GM21390 (cell line): Measurements from ENCODE around the gene C22orf31.

Experiments
- ATAC-seq: cut with Tn5 transposase; IDR thresholded peaks from one replicate; pipeline ENCODE4 v1.9.1; 2021; ENCODE audit not compliant: unreplicated experiment

Gene C22orf31

DNA sequence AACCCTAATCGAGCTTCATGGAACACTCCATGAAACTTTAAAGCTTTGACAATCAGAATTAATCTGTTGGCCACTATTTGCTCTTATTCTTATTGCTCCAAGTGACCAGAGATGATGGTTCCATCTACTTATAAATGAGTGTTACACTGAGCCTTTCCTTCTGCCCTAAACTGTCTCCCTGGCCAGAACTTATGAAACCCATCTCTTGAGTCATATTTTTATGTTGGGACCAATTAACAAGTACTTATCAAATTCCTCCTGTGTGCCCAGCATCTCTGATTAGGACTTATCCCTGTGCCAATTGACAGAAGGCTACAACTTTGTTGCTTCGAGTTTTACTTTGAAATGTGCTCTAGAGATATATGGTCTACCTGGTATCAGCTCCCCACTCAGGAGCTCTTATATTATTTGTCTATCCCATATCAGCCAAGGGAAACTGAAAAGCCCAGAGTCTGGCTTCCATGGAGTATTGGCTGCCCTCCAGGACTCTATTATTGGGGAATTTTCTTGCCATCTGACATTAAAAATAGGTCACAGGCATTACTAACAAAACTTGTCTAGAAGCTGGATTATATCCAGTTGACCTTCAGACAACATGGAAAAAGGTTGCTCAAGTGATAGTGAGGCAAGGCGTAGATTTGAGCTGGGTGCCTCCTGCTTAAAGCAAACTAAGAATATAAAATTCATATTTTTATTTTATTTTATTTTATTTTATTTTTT, 20.0 kb upstream of the C22orf31 start:
- ATAC-seq = no peak

DNA sequence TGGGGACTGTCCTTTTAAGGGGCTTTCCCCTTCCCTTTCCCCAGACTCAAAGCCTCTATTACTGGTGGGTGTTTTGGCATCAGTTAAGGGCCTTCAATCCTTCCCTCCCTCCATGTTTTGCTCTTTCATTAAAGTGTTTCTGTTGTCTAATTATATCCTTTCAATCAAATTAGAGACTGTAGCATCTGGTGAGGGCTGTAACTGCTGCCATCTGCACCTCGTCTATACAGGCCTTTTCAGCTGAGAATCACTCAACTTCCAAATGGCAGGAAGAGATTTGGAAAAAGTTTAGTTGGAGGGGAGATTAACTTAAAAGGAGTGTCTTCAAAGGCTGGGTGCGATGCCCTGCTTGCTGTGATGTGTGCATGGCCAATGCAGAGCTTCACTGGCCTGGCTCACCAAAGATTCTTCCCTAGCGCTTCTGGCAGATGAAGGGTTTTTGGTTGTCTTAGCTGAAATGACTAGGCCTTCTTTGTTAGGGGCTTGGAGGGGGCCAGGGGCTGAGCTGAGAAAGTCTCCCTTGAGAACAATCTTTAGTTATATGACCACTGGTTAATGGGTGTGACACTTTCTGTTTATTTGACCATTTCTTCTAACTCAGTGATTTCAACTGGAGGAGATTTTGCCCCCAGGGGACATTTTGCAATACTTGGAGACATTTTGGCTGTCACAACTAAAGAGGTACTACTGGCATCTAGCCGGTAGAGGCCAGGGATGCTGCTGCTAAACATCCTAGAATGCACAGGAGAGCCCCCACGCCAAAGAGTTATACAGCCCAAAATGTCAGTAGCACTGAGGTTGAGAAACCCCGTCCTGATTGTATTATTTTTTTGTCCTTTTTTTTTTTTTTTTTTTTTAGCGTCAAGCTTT, 18.7 kb upstream of the C22orf31 start:
- no peak for ATAC-seq

GRCh38 chr22:29079218-29079901, 17.7 kb upstream of the C22orf31 start:
- no peak for ATAC-seq

DNA sequence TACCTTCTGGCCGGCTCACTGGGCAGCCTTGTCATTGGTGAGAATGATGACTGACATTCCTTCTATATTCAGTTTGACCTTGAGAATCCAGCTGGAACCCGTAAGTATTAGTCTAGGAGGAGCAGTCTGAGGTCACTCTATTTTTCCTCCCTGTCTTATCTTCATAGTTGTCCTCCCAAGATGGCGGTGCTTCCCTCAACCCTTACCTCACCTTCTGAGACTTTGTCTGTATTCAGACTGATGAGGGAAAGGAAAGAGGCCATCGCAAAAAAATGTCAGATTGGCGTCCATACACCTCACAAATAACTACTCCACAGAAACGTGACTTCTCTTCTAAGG, 17.2 kb upstream of the C22orf31 start:
- ATAC-seq = no peak

DNA sequence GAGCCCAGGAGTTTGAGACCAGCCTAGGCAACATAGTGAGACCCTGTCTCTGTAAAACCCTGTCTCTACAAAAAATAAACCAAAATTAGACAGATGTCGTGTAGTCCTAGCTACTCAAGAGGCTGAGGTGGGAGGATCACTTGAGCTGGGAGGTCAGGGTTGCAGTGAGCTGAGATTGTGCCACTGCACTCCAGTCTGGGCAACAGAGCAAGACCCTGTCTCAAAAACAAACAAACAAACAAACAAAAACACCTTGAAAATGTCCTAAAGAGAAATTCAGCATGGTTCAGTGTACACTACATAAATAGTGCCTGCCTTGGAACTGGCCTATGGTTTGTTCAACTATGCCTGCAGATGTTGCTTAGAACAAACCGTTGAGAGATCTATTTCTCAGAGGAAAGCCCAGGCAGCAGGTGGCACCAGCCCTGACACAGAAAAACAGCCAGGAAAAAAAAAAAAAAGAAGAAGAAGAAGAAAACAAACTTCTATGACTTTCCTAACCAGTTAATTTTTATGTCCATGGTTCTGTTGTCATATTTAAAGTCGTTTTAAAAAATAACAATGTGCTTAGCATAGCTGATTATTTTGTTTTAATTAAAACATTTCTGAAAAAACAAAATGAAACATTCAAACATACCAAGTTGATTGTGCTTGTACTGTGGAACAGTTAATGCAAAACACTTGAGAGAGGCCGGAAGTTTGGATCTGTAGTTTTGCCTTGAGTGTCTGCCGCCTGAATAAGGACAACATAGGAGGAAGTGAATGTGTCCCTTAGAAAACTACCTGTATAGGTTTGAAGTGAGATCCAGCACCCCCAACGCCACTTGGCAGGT, 16.6 kb upstream of the C22orf31 start:
- ATAC-seq = no peak

DNA sequence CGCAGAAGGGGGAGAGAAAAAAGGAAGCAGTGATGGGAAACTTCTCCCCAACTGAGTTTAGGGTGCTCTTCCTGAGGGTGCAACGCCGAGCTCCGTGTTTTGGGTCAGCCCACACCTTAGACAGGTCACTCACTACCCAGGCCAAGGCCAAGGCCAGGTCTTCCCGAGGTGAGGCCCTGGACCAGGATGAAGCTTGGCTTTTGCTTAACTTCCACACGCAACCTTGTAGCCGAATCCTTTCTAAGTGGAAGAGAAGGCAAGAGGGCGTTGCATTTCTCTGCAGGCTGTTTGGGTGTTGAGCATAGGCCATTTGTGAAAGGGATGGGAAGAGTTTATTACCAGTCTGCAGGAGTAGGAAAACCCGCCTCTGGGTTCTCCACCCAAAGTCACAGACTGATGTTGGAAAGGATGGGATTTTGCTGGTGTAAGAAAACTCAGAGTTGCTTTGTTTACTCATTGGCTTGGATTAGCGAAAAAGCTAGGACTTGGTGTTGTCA, 12.7 kb upstream of the C22orf31 start:
- no peak for ATAC-seq

DNA sequence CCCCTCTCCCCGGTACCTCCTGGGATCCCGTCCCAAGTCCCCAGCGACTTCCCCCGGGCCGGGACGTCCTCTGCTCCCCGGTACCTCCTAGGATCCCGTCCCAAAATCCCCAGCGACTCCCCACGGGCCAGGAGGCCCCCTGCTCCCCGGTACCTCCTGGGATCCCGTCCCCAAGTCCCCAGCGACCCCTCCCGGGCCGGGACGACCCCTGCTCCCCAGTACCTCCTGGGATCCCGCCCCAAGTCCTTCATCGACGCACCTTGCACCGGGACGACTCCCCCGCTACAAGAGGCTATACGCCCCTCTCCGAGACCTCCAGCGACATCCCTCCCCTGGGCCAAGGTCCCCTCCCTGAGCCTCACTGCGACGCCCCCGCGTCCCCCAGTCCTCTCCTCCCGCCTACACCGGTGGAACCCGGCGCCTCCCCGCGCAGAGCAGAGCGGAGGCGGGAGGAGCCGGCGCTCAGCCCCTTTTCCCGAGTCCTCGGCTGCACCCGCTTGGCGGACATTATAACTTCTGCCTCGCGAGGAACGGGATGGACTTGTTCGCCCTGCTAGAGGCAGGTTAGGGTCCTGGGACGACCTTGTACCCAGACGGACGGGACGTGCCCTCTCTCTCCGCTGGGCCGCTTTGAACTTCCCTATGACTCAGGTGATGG, 12.1 kb upstream of the C22orf31 start:
- ATAC-seq = no peak

- no peak for ATAC-seq
Measured at GRCh38 chr22:29072979-29073617, 11.5 kb upstream of the C22orf31 start, which contains the start of gene KREMEN1. TSS of gene KREMEN1 (plus strand) at chr22:29073035. CDS start at chr22:29073131, 96 bp downstream.

GRCh38 chr22:29072193-29072978, 10.8 kb upstream of the C22orf31 start:
- ATAC-seq = peak; percentile 84

GRCh38 chr22:29071261-29072045, 9.8 kb upstream of the C22orf31 start:
- ATAC-seq = no peak

DNA sequence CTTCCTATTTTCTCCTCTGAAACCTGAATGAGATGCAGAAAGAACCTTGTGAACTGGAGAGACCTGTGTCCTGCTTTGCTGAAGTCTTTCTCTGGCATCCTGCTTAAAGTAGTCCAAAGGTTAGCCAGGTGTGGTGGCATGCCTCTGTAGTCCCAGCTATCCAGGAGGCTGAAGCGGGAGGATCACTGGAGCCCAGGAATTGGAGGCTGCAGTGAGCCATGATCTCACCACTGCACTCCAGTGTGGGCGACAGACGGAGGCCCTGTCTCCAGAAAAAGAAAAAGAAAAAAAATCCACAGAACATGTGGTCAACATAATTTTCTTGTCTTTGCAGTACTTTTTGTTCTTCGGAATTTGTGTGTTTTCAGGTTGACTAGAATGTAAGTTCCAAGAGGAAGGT, 8.9 kb upstream of the C22orf31 start:
- no peak for ATAC-seq

DNA sequence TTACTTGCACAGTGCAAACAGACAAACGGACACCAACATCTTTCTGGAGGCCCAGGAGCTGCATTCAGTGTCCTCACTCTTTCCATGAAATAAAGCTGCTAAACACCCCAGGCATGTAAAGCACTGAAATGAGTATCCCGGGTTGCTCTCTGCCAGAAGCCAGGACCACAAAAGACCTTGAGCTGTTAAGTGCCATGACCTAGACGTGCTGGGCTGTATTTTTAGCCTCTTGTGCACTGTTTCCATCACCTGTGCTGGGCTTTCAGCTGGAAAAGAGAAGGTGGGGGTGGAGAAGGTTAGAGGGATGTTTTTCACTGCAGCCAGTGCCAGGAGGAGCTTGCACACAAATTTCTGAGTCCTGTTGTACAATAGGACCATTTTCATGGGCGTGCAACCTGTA, 7.8 kb upstream of the C22orf31 start:
- no peak for ATAC-seq

DNA sequence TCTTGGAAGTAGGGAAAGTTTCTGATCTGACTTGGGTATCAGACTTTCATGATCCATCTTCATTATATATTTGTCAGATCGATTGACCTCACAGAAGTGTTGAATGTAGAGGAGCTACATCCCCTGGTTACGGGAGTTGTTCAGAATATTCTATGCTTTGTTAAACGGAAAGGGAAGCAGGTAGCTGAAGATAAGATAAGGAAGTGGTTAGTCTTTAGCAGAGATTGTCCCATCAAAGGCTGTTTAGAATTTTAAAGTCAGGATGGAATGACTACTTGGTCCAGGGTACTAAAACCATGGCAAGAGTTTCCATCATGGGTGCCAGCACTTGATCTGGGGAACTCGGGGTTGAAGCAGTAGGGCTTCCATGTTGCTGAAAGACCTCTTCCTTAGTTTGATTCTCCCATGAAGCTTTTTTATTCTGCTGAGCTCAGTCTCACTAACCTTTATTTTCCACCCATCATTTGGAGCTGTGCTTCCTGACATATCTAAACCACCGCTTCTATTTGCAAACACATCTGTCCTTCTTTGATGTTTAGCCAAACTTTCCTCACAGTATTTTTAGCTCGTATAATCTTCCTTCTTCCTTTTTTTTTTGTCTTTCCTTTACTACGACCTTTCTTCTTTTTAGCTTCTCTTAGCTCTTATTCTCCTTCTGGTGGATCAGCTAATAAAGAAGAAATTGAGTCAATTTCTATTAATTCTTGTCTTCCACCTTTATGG, 4.0 kb upstream of the C22orf31 start:
- ATAC-seq = no peak

GRCh38 chr22:29062286-29062821, 723 bp upstream of the C22orf31 start:
- no peak for ATAC-seq

- no peak for ATAC-seq
Measured at GRCh38 chr22:29060931-29061330, 700 bp downstream of the C22orf31 start.

- ATAC-seq = no peak
Measured at GRCh38 chr22:29060251-29060869, 1.3 kb downstream of the C22orf31 start.

GRCh38 chr22:29056472-29056871, 5.2 kb downstream of the C22orf31 start:
- no peak for ATAC-seq
